HepG2 (cell line): Measurements from ENCODE around the gene IRF3. TPM values are rescaled to one million over a fixed set of nuclear protein-coding genes. Genes with fewer than 3 reads are reported as not detected.
A peak's percentile ranks its signal among the peaks of the same experiment; 100 is the strongest.

ENCODE experiments used
- ATAD3A ChIP-seq: sonication (generic); formaldehyde crosslinking; IDR thresholded peaks from 2 replicates; pipeline ENCODE4 v1.4.0; 2020; ENCODE audit warnings: missing genetic modification reagents
- CBX5 ChIP-seq: sonication (generic); formaldehyde crosslinking; IDR thresholded peaks from 2 replicates; pipeline ENCODE4 v1.4.0; 2020; ENCODE audit warnings: missing genetic modification reagents, borderline replicate concordance
- HNRNPUL1 ChIP-seq: fragments of 200-400 bp; formaldehyde crosslinking; IDR thresholded peaks from 2 replicates; pipeline ENCODE4 v1.6.1; 2017; ENCODE audit warnings: low read depth, mild to moderate bottlenecking, low read length, moderate library complexity
- IRX3 ChIP-seq: sonication (generic); formaldehyde crosslinking; IDR thresholded peaks from 2 replicates; pipeline ENCODE4 v1.8.1; 2023; ENCODE audit warnings: mild to moderate bottlenecking, low read depth, missing genetic modification reagents, borderline replicate concordance
- ISL2 ChIP-seq: sonication (generic); formaldehyde crosslinking; IDR thresholded peaks from 2 replicates; pipeline ENCODE4 v1.5.0; 2020; ENCODE audit warnings: missing genetic modification reagents
- KLF13 ChIP-seq: sonication (generic); formaldehyde crosslinking; IDR thresholded peaks from 2 replicates; pipeline ENCODE4 v1.4.0; 2020; ENCODE audit warnings: mild to moderate bottlenecking, missing genetic modification reagents
- MAFG ChIP-seq: sonication (generic); formaldehyde crosslinking; IDR thresholded peaks from 2 replicates; pipeline ENCODE4 v1.5.1; 2020; ENCODE audit warnings: mild to moderate bottlenecking, missing genetic modification reagents
- MZF1 ChIP-seq: sonication (generic); formaldehyde crosslinking; IDR thresholded peaks from 2 replicates; pipeline ENCODE4 v1.8.1; 2023; ENCODE audit warnings: mild to moderate bottlenecking, missing genetic modification reagents, borderline replicate concordance
- NFE2L2 ChIP-seq: fragments of 150-350 bp; IDR thresholded peaks from 2 replicates; pipeline ENCODE4 v1.6.1; 2014; ENCODE audit warnings: low read length
- SKI ChIP-seq: fragments of 450-650 bp; IDR thresholded peaks from one replicate; pipeline ENCODE4 v1.6.1; 2018; ENCODE audit warnings: mild to moderate bottlenecking; ENCODE audit not compliant: partially characterized antibody
- THYN1 ChIP-seq: sonication (generic); formaldehyde crosslinking; IDR thresholded peaks from 2 replicates; pipeline ENCODE4 v1.8.1; 2023; ENCODE audit warnings: low read depth, mild to moderate bottlenecking, moderate library complexity, missing genetic modification reagents, borderline replicate concordance
- ZFP82 ChIP-seq: sonication (generic); formaldehyde crosslinking; IDR thresholded peaks from 2 replicates; pipeline ENCODE4 v1.5.1; 2020; ENCODE audit warnings: mild to moderate bottlenecking, missing genetic modification reagents, borderline replicate concordance
- ZNF30 ChIP-seq: sonication (generic); formaldehyde crosslinking; IDR thresholded peaks from 2 replicates; pipeline ENCODE4 v1.5.0; 2020; ENCODE audit warnings: mild to moderate bottlenecking, missing genetic modification reagents
- ZNF350 ChIP-seq: sonication (generic); formaldehyde crosslinking; IDR thresholded peaks from 2 replicates; pipeline ENCODE4 v1.4.0; 2020; ENCODE audit warnings: mild to moderate bottlenecking, low read depth, missing genetic modification reagents, borderline replicate concordance
- ZNF468 ChIP-seq: sonication (generic); formaldehyde crosslinking; IDR thresholded peaks from 2 replicates; pipeline ENCODE4 v1.8.0; 2022; ENCODE audit warnings: mild to moderate bottlenecking, moderate library complexity, missing genetic modification reagents
- polyA plus RNA-seq, 8 experiments: library from polyadenylated mRNA; depleted of rRNA in 3 of 8; stranded (reverse) in 7 of 8; unstranded in 1 of 8; fragments of >200 nt; fragmentation: Illumina TruSeq in 4 of 8; extraction: Trizol in 4 of 8; gene quantifications; 2 replicates each; pipeline versions ENCODE4 v1.2.1 to v1.2.3, GENCODE V29; 2011 to 2016; ENCODE audit warnings: low read depth in 4 of 8, missing spikeins in 1 of 8, mixed read lengths in 1 of 8; ENCODE audit not compliant: insufficient read depth in 1 of 8
- total RNA-seq, 5 experiments: library from RNA; depleted of rRNA; stranded (reverse); fragments of >200 nt; fragmentation: Illumina TruSeq; extraction: Trizol; gene quantifications; 2 replicates each; pipeline ENCODE4 v1.2.3, GENCODE V29; 2016; ENCODE audit warnings: low read depth in 1 of 5
- TF ChIP-seq, protein P1 (sequence below): sonication (generic); formaldehyde crosslinking; IDR thresholded peaks from 2 replicates; pipeline ENCODE4 v1.5.1; 2020; ENCODE audit warnings: missing genetic modification reagents, mild to moderate bottlenecking, borderline replicate concordance
- TF ChIP-seq, protein P2 (sequence below): sonication (generic); formaldehyde crosslinking; conservative IDR thresholded peaks from 2 replicates; pipeline ENCODE4 v1.8.0; 2022; ENCODE audit warnings: missing genetic modification reagents
- TF ChIP-seq, protein P3 (sequence below): sonication (generic); formaldehyde crosslinking; IDR thresholded peaks from 2 replicates; pipeline ENCODE4 v1.4.0; 2020; ENCODE audit warnings: low read depth, mild to moderate bottlenecking, missing genetic modification reagents
- TF ChIP-seq, protein P4 (sequence below): IDR thresholded peaks from 2 replicates; pipeline ENCODE4 v1.6.1; 2016; ENCODE audit warnings: mild to moderate bottlenecking, missing biosample characterization, missing genetic modification reagents
- TF ChIP-seq, protein P5 (sequence below): sonication (generic); formaldehyde crosslinking; IDR thresholded peaks from 2 replicates; pipeline ENCODE4 v1.4.0; 2020; ENCODE audit warnings: missing genetic modification reagents, borderline replicate concordance

Gene IRF3
- total and polyA plus RNA-seq, 2 of the 13 experiments (the other 11 are each of a cell fraction or from before 2014, with no cell fraction given): 61.9 to 65.5 TPM

DNA sequence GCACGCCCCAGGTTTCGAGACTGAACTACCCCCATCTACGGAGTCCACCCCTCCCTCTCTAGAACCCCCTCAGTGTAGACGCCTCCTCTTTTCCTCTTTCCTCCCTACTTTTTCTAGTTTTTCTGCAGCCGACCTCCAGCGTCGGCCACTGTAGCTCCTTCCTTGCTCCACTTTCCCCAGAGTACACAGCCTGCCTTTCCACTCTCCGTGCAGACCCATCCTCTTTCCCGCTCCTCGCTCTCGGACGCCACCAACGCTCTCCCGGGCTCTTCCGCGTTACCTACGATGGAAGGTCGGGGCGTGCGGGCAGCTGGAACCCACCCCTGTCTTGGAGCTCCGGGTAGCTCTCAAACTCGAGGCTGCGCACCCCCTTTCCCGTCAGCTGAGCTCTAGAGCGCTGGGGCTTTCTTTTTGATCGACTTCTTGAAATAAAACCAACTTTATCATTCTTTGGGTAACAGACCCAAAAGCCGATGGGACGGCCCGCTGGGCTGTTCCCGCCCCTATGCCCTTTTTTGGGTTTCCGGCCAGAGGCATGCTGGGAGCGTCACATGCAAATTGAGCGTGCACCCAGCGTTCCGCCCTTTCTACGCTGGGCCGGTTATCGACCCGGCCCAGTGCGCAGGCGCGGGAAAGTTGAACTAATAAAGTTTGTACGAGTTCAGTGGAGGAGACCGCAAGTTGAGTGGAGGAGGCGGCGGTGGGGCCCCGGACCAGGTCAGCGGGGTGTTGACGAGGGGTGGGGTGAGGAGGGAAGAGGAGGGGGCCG, at the start of gene IRF3, which contains the start of gene BCL2L12 (continued):
- TF ChIP-seq, protein P1, sequence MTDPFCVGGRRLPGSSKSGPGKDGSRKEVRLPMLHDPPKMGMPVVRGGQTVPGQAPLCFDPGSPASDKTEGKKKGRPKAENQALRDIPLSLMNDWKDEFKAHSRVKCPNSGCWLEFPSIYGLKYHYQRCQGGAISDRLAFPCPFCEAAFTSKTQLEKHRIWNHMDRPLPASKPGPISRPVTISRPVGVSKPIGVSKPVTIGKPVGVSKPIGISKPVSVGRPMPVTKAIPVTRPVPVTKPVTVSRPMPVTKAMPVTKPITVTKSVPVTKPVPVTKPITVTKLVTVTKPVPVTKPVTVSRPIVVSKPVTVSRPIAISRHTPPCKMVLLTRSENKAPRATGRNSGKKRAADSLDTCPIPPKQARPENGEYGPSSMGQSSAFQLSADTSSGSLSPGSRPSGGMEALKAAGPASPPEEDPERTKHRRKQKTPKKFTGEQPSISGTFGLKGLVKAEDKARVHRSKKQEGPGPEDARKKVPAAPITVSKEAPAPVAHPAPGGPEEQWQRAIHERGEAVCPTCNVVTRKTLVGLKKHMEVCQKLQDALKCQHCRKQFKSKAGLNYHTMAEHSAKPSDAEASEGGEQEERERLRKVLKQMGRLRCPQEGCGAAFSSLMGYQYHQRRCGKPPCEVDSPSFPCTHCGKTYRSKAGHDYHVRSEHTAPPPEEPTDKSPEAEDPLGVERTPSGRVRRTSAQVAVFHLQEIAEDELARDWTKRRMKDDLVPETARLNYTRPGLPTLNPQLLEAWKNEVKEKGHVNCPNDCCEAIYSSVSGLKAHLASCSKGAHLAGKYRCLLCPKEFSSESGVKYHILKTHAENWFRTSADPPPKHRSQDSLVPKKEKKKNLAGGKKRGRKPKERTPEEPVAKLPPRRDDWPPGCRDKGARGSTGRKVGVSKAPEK: no peak
- TF ChIP-seq MZF1 (CRISPR knock-in tag) (no peak), ZNF468 (CRISPR knock-in tag) (no peak), MAFG (CRISPR knock-in tag) (no peak), ZFP82 (CRISPR knock-in tag) (no peak), THYN1 (no peak), CBX5 (CRISPR knock-in tag) (peak; percentile 15; the same call in 1 of the 2 replicates), ZNF30 (no peak), NFE2L2 (no peak), ATAD3A (no peak), ZNF350 (CRISPR knock-in tag) (peak; percentile 40; the same call in 1 of the 2 replicates), ISL2 (0 out of 2 replicates have a peak, but pooled peaks have one; percentile 34), IRX3 (CRISPR knock-in tag) (no peak), HNRNPUL1 (no peak), KLF13 (CRISPR knock-in tag) (no peak), SKI (no peak)
- TF ChIP-seq, protein P2, sequence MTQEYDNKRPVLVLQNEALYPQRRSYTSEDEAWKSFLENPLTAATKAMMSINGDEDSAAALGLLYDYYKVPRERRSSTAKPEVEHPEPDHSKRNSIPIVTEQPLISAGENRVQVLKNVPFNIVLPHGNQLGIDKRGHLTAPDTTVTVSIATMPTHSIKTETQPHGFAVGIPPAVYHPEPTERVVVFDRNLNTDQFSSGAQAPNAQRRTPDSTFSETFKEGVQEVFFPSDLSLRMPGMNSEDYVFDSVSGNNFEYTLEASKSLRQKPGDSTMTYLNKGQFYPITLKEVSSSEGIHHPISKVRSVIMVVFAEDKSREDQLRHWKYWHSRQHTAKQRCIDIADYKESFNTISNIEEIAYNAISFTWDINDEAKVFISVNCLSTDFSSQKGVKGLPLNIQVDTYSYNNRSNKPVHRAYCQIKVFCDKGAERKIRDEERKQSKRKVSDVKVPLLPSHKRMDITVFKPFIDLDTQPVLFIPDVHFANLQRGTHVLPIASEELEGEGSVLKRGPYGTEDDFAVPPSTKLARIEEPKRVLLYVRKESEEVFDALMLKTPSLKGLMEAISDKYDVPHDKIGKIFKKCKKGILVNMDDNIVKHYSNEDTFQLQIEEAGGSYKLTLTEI (CRISPR knock-in tag): no peak
- TF ChIP-seq, protein P3, sequence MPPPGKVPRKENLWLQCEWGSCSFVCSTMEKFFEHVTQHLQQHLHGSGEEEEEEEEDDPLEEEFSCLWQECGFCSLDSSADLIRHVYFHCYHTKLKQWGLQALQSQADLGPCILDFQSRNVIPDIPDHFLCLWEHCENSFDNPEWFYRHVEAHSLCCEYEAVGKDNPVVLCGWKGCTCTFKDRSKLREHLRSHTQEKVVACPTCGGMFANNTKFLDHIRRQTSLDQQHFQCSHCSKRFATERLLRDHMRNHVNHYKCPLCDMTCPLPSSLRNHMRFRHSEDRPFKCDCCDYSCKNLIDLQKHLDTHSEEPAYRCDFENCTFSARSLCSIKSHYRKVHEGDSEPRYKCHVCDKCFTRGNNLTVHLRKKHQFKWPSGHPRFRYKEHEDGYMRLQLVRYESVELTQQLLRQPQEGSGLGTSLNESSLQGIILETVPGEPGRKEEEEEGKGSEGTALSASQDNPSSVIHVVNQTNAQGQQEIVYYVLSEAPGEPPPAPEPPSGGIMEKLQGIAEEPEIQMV (CRISPR knock-in tag): no peak
- TF ChIP-seq, protein P4, sequence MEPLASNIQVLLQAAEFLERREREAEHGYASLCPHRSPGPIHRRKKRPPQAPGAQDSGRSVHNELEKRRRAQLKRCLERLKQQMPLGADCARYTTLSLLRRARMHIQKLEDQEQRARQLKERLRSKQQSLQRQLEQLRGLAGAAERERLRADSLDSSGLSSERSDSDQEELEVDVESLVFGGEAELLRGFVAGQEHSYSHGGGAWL (CRISPR knock-in tag): no peak
- TF ChIP-seq, protein P5, sequence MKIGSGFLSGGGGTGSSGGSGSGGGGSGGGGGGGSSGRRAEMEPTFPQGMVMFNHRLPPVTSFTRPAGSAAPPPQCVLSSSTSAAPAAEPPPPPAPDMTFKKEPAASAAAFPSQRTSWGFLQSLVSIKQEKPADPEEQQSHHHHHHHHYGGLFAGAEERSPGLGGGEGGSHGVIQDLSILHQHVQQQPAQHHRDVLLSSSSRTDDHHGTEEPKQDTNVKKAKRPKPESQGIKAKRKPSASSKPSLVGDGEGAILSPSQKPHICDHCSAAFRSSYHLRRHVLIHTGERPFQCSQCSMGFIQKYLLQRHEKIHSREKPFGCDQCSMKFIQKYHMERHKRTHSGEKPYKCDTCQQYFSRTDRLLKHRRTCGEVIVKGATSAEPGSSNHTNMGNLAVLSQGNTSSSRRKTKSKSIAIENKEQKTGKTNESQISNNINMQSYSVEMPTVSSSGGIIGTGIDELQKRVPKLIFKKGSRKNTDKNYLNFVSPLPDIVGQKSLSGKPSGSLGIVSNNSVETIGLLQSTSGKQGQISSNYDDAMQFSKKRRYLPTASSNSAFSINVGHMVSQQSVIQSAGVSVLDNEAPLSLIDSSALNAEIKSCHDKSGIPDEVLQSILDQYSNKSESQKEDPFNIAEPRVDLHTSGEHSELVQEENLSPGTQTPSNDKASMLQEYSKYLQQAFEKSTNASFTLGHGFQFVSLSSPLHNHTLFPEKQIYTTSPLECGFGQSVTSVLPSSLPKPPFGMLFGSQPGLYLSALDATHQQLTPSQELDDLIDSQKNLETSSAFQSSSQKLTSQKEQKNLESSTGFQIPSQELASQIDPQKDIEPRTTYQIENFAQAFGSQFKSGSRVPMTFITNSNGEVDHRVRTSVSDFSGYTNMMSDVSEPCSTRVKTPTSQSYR: no peak
